ENCODE results near the gene KLHL24. TPM values are rescaled to one million over a fixed set of nuclear protein-coding genes. Genes with fewer than 3 reads are reported as not detected.

The KLHL24 gene
- total RNA-seq, 1 donor from 2014 or later, result 156 TPM

Other genes with a start within 250 kb of the KLHL24 start
- 32.5 TPM for gene MCF2L2, start 207.0 kb upstream of the KLHL24 start, total RNA-seq
- 0.49 TPM for gene KLHL6, start 79.9 kb upstream of the KLHL24 start, total RNA-seq
- 49.9 TPM for gene YEATS2, start 62.2 kb downstream of the KLHL24 start, total RNA-seq
- gene MAP6D1, start 190.0 kb downstream of the KLHL24 start, total RNA-seq, result 5.2 TPM
- 17.7 TPM for gene PARL, start 249.3 kb downstream of the KLHL24 start, total RNA-seq

Data from temporal lobe (tissue), 1 donor.